ENCODE results near the gene MPZL3.

DNA sequence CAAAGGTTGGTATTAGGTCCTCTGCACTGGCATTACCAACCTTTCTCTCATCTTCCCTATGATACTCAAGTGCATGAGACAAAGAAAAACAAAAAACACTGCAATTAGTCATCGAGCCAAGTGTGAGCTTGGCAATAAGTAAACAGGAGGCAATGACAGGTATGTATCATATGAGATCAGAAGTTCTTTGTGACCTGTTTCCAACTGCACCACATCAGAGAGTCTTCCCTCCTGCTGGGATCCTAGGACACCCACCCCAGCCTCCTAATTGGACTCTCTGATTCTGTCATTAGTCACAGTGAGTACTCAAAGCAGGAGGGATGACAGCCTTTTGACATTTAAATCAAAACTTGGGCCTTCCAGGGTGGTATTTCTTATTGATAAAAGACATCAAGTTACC is 19.5 kb downstream of the MPZL3 start:
- TF ChIP-seq, protein P1, sequence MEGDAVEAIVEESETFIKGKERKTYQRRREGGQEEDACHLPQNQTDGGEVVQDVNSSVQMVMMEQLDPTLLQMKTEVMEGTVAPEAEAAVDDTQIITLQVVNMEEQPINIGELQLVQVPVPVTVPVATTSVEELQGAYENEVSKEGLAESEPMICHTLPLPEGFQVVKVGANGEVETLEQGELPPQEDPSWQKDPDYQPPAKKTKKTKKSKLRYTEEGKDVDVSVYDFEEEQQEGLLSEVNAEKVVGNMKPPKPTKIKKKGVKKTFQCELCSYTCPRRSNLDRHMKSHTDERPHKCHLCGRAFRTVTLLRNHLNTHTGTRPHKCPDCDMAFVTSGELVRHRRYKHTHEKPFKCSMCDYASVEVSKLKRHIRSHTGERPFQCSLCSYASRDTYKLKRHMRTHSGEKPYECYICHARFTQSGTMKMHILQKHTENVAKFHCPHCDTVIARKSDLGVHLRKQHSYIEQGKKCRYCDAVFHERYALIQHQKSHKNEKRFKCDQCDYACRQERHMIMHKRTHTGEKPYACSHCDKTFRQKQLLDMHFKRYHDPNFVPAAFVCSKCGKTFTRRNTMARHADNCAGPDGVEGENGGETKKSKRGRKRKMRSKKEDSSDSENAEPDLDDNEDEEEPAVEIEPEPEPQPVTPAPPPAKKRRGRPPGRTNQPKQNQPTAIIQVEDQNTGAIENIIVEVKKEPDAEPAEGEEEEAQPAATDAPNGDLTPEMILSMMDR (IDR thresholded peaks at IDR 0.05; ENCODE audit: low read depth, low read length) = no peak
- TF ChIP-seq EZH2phosphoT487 (IDR thresholded peaks at IDR 0.05; ENCODE audit: low read depth) = no peak

All from OCI-LY3 (cell line).